H9 (cell line): ENCODE results near the gene SAMM50. TPM values are rescaled to one million over a fixed set of nuclear protein-coding genes. Genes with fewer than 3 reads are reported as not detected.

ENCODE experiments used
- DNase-seq: peaks from one replicate; pipeline ENCODE4 v3.0.0-alpha.2; 2017
- H2AFZ ChIP-seq: one replicate; pipeline ENCODE4 v1.6.1; 2013; ENCODE audit warnings: mild to moderate bottlenecking, low read length, control low read depth, moderate library complexity
- H2AK5ac ChIP-seq: 2 replicates; pipeline ENCODE4 v1.6.1; 2013; ENCODE audit warnings: low read length, control low read depth, mixed read lengths; ENCODE audit not compliant: insufficient read length
- H2BK120ac ChIP-seq: one replicate; pipeline ENCODE4 v1.6.1; 2013; ENCODE audit warnings: low read depth, mild to moderate bottlenecking, low read length, control low read depth, inconsistent platforms; ENCODE audit not compliant: poor library complexity, severe bottlenecking
- H2BK12ac ChIP-seq: 2 replicates; pipeline ENCODE4 v1.6.1; 2013; ENCODE audit warnings: low read length, control low read depth, mixed read lengths, low read depth; ENCODE audit not compliant: insufficient read length
- H2BK15ac ChIP-seq: 2 replicates; pipeline ENCODE4 v1.6.1; 2013; ENCODE audit warnings: low read depth, low read length, control low read depth
- H2BK20ac ChIP-seq: one replicate; pipeline ENCODE4 v1.6.1; 2013; ENCODE audit warnings: low read depth, mild to moderate bottlenecking, low read length, control low read depth, inconsistent platforms; ENCODE audit not compliant: poor library complexity, severe bottlenecking
- H2BK5ac ChIP-seq: 2 replicates; pipeline ENCODE4 v1.6.1; 2013; ENCODE audit warnings: low read length, control low read depth, mixed read lengths; ENCODE audit not compliant: insufficient read length
- H3K14ac ChIP-seq: 2 replicates; pipeline ENCODE4 v1.6.1; 2013; ENCODE audit warnings: low read length, control low read depth; ENCODE audit not compliant: insufficient read depth
- H3K18ac ChIP-seq: 2 replicates; pipeline ENCODE4 v1.6.1; 2013; ENCODE audit warnings: low read depth, mild to moderate bottlenecking, mixed read lengths, low read length, control low read depth; ENCODE audit not compliant: insufficient read length
- H3K23ac ChIP-seq: 2 replicates; pipeline ENCODE4 v1.6.1; 2013; ENCODE audit warnings: low read length, control low read depth, mixed read lengths, low read depth; ENCODE audit not compliant: insufficient read length
- H3K23me2 ChIP-seq: 2 replicates; pipeline ENCODE4 v1.6.1; 2013; ENCODE audit warnings: low read depth, mild to moderate bottlenecking, mixed read lengths, low read length, control low read depth; ENCODE audit not compliant: insufficient read length, poor library complexity, severe bottlenecking
- H3K27ac ChIP-seq: 2 replicates; pipeline ENCODE4 v1.5.1; 2013; ENCODE audit warnings: low read length, control low read depth, mixed read lengths, low read depth; ENCODE audit not compliant: insufficient read length
- H3K27me3 ChIP-seq: 2 replicates; pipeline ENCODE4 v1.6.1; 2013; ENCODE audit warnings: low read length, control low read depth, inconsistent platforms; ENCODE audit not compliant: insufficient read depth
- H3K4ac ChIP-seq: 2 replicates; pipeline ENCODE4 v1.6.1; 2013; ENCODE audit warnings: low read depth, mild to moderate bottlenecking, control low read depth, inconsistent platforms, low read length, moderate library complexity
- H3K4me1 ChIP-seq: 2 replicates; pipeline ENCODE4 v1.6.1; 2013; ENCODE audit warnings: low read length, control low read depth, inconsistent platforms; ENCODE audit not compliant: insufficient read depth
- H3K4me2 ChIP-seq: 2 replicates; pipeline ENCODE4 v1.6.1; 2013; ENCODE audit warnings: low read length, control low read depth, mixed read lengths; ENCODE audit not compliant: insufficient read length, insufficient read depth
- H3K56ac ChIP-seq: 2 replicates; pipeline ENCODE4 v1.6.1; 2013; ENCODE audit warnings: low read depth, mild to moderate bottlenecking, mixed read lengths, low read length, control low read depth; ENCODE audit not compliant: insufficient read length
- H3K79me1 ChIP-seq: 2 replicates; pipeline ENCODE4 v1.6.1; 2013; ENCODE audit warnings: low read depth, mild to moderate bottlenecking, moderate library complexity, low read length, control low read depth, inconsistent platforms; ENCODE audit not compliant: insufficient read depth, poor library complexity, severe bottlenecking
- H3K79me2 ChIP-seq: 2 replicates; pipeline ENCODE4 v1.6.1; 2013; ENCODE audit warnings: low read length, control low read depth, inconsistent platforms; ENCODE audit not compliant: insufficient read depth
- H3K9ac ChIP-seq: 2 replicates; pipeline ENCODE4 v1.6.1; 2013; ENCODE audit warnings: low read length, control low read depth, mixed read lengths; ENCODE audit not compliant: insufficient read length; ENCODE audit errors: extremely low read depth
- H3K9me3 ChIP-seq: one replicate; pipeline ENCODE4 v1.6.1; 2013; ENCODE audit warnings: low read depth, low read length, inconsistent platforms; ENCODE audit not compliant: control insufficient read depth
- H3T11ph ChIP-seq: one replicate; pipeline ENCODE4 v1.6.1; 2013; ENCODE audit warnings: mild to moderate bottlenecking, low read length, control low read depth, inconsistent platforms
- H4K20me1 ChIP-seq: one replicate; pipeline ENCODE4 v1.6.1; 2013; ENCODE audit not compliant: control insufficient read depth, insufficient read length, insufficient read depth
- H4K5ac ChIP-seq: 2 replicates; pipeline ENCODE4 v1.6.1; 2013; ENCODE audit warnings: low read depth, mild to moderate bottlenecking, mixed read lengths, low read length, control low read depth; ENCODE audit not compliant: insufficient read length
- H4K8ac ChIP-seq: replicated peaks from 2 replicates; pipeline ENCODE4 v1.6.1; 2013; ENCODE audit warnings: low read length, control low read depth, mixed read lengths, low read depth; ENCODE audit not compliant: insufficient read length
- H4K91ac ChIP-seq: 2 replicates; pipeline ENCODE4 v1.6.1; 2013; ENCODE audit warnings: low read depth, mild to moderate bottlenecking, moderate library complexity, mixed read lengths, low read length, control low read depth; ENCODE audit not compliant: insufficient read length
- H3K27ac Mint-ChIP-seq, 3 experiments: 2 replicates in 2 of 3; 3 replicates in 1 of 3; pipeline ENCODE4 v1.8.0; 2020 to 2021; ENCODE audit warnings: mixed read lengths in 3 of 3, mild to moderate bottlenecking in 1 of 3, moderate library complexity in 1 of 3
- H3K27me3 Mint-ChIP-seq: 2 replicates; pipeline ENCODE4 v1.8.0; 2021; ENCODE audit warnings: low read depth, mild to moderate bottlenecking, moderate library complexity, mixed read lengths
- H3K36me3 Mint-ChIP-seq, 3 experiments: 2 replicates in 2 of 3; 3 replicates in 1 of 3; pipeline ENCODE4 v1.8.0; 2020 to 2021; ENCODE audit warnings: low read depth in 3 of 3, mixed read lengths in 3 of 3; ENCODE audit not compliant: insufficient read depth in 1 of 3
- H3K4me1 Mint-ChIP-seq, 2 experiments: 2 replicates each; pipeline ENCODE4 v1.8.0; 2020; ENCODE audit warnings: mixed read lengths in 2 of 2
- H3K4me3 Mint-ChIP-seq, 2 experiments: 2 replicates in 1 of 2; 3 replicates in 1 of 2; pipeline ENCODE4 v1.8.0; 2020 to 2021; ENCODE audit warnings: mild to moderate bottlenecking in 2 of 2, mixed read lengths in 2 of 2, moderate library complexity in 1 of 2
- H3K9me3 Mint-ChIP-seq, 2 experiments: 2 replicates in 1 of 2; 3 replicates in 1 of 2; pipeline ENCODE4 v1.8.0; 2020; ENCODE audit warnings: mild to moderate bottlenecking in 2 of 2, mixed read lengths in 2 of 2, moderate library complexity in 1 of 2
- WGBS: extraction: QIAGEN DNeasy Blood & Tissue Kit; methylation state at CpG from one replicate; pipeline ENCODE4 v1.1.7; 2013; ENCODE audit warnings: missing lambda C conversion rate, low lambda C conversion rate, mixed read lengths; ENCODE audit not compliant: insufficient read length; ENCODE audit errors: extremely low coverage; 5-methylcytosine and 5-hydroxymethylcytosine counted together
- total RNA-seq: library from RNA; stranded (reverse); gene quantifications from 2 replicates; pipeline ENCODE4 v1.2.1, GENCODE V29; 2021
- TF ChIP-seq, protein P1 (sequence below): fragments of 200-600 bp; sonication (generic); conservative IDR thresholded peaks from 3 replicates; pipeline ENCODE4 v1.8.0; 2021; ENCODE audit warnings: antibody characterized with exemption, mild to moderate bottlenecking

Gene SAMM50
- total RNA-seq, 1 experiment from 2014 or later, result 57.2 TPM

GRCh38 chr22:43976861-43977795, 21.9 kb downstream of the SAMM50 start:
- H3K27me3 Mint-ChIP-seq, result no peaks in the 10 kb centered on the region
- Histone ChIP-seq H3K9me3 (no peaks in the 10 kb centered on the region), H3T11ph (no peak overlapping the region), H3K4ac (no peak overlapping the region), H2AK5ac (no peak overlapping the region), H3K27ac (no peak overlapping the region), H4K8ac (no peak overlapping the region), H2BK120ac (no peak overlapping the region), H3K23me2 (no peaks in the 10 kb centered on the region), H4K91ac (no peak overlapping the region), H4K20me1 (no peaks in the 10 kb centered on the region), H2AFZ (no peak overlapping the region), H3K27me3 (no peaks in the 10 kb centered on the region), H2BK15ac (no peak overlapping the region), H3K9ac (no peak overlapping the region), H3K4me1 (no peaks in the 10 kb centered on the region), H3K79me1 (no peaks in the 10 kb centered on the region), H3K79me2 (no peaks in the 10 kb centered on the region), H3K56ac (no peak overlapping the region), H3K18ac (no peak overlapping the region), H3K14ac (no peak overlapping the region; the same call in 1 of the 2 replicates), H2BK12ac (no peak overlapping the region), H3K4me2 (no peak overlapping the region), H3K23ac (no peak overlapping the region), H2BK20ac (no peak overlapping the region), H4K5ac (no peak overlapping the region), H2BK5ac (no peak overlapping the region)
- WGBS, result no CpG with 5 or more reads among the region's 19 CpGs
- no peaks in the 10 kb centered on the region for H3K4me1 Mint-ChIP-seq
- TF ChIP-seq, protein P1, sequence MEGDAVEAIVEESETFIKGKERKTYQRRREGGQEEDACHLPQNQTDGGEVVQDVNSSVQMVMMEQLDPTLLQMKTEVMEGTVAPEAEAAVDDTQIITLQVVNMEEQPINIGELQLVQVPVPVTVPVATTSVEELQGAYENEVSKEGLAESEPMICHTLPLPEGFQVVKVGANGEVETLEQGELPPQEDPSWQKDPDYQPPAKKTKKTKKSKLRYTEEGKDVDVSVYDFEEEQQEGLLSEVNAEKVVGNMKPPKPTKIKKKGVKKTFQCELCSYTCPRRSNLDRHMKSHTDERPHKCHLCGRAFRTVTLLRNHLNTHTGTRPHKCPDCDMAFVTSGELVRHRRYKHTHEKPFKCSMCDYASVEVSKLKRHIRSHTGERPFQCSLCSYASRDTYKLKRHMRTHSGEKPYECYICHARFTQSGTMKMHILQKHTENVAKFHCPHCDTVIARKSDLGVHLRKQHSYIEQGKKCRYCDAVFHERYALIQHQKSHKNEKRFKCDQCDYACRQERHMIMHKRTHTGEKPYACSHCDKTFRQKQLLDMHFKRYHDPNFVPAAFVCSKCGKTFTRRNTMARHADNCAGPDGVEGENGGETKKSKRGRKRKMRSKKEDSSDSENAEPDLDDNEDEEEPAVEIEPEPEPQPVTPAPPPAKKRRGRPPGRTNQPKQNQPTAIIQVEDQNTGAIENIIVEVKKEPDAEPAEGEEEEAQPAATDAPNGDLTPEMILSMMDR, result no peak
- no peak for DNase-seq
- no peak overlapping the region; a peak in 1 of 7 replicates for H3K27ac Mint-ChIP-seq
- peaks cover 44 to 90% (median 80%) of the 10 kb centered on the region in 3 experiments; a peak in 6 of 7 replicates for H3K36me3 Mint-ChIP-seq
- H3K9me3 Mint-ChIP-seq, result no peaks in the 10 kb centered on the region; a peak in 1 of 5 replicates
- no peak overlapping the region for H3K4me3 Mint-ChIP-seq
